Osteoblast (primary cell): ENCODE measurements around the gene FAM219B. TPM values are rescaled to one million over a fixed set of nuclear protein-coding genes. Genes with fewer than 3 reads are reported as not detected.

ENCODE experiments used
- DNase-seq: peaks from one replicate; pipeline ENCODE4 v3.0.0; 2011; ENCODE audit warnings: low spot score, mixed read lengths; ENCODE audit not compliant: insufficient read length; ENCODE audit errors: missing footprints
- H2AFZ ChIP-seq: 2 replicates; pipeline ENCODE4 v1.6.0; 2011; ENCODE audit warnings: mild to moderate bottlenecking, low read length
- H3K27ac ChIP-seq: 2 replicates; pipeline ENCODE4 v1.5.1; 2011; ENCODE audit warnings: mild to moderate bottlenecking, low read depth, low read length, moderate library complexity
- H3K27me3 ChIP-seq: 2 replicates; pipeline ENCODE4 v1.6.0; 2012; ENCODE audit warnings: mild to moderate bottlenecking, control low read depth, inconsistent platforms, low read length, moderate library complexity; ENCODE audit not compliant: insufficient read depth
- H3K36me3 ChIP-seq: 2 replicates; pipeline ENCODE4 v1.5.1; 2011; ENCODE audit warnings: mild to moderate bottlenecking, low read length, control low read depth, moderate library complexity; ENCODE audit not compliant: insufficient read depth
- H3K4me1 ChIP-seq: 2 replicates; pipeline ENCODE4 v1.5.1; 2011; ENCODE audit warnings: mild to moderate bottlenecking, low read length, control low read depth, moderate library complexity; ENCODE audit not compliant: insufficient read depth
- H3K4me2 ChIP-seq: 2 replicates; pipeline ENCODE4 v1.6.0; 2011; ENCODE audit warnings: mild to moderate bottlenecking, low read length; ENCODE audit not compliant: insufficient read depth
- H3K4me3 ChIP-seq: fragments of 200-600 bp; sonication (generic); 3 replicates; pipeline ENCODE4 v1.5.1; 2012; ENCODE audit warnings: mild to moderate bottlenecking, low read length, inconsistent platforms; ENCODE audit not compliant: insufficient read depth
- H3K79me2 ChIP-seq: 2 replicates; pipeline ENCODE4 v1.6.0; 2012; ENCODE audit warnings: mild to moderate bottlenecking, low read length, control low read depth, inconsistent platforms; ENCODE audit not compliant: insufficient read depth
- H3K9me3 ChIP-seq: 2 replicates; pipeline ENCODE4 v1.5.1; 2011; ENCODE audit warnings: low read depth, low read length, control low read depth
- H4K20me1 ChIP-seq: 2 replicates; pipeline ENCODE4 v1.6.0; 2012; ENCODE audit warnings: mild to moderate bottlenecking, low read length, control low read depth; ENCODE audit not compliant: insufficient read depth
- CTCF ChIP-seq: IDR thresholded peaks from 2 replicates; pipeline ENCODE4 v1.5.1; 2011; ENCODE audit warnings: mild to moderate bottlenecking, low read depth, low read length, moderate library complexity; ENCODE audit errors: extremely low read depth
- total RNA-seq: library from RNA; depleted of rRNA; stranded (reverse); fragments of >200 nt; gene quantifications from 2 replicates; pipeline ENCODE4 v1.2.3, GENCODE V29; 2012

The FAM219B gene
- total RNA-seq, 1 donor: 36.6 TPM

- Histone ChIP-seq H3K4me1 (peaks cover 24% of the 10 kb centered on the region), H2AFZ (no peak overlapping the region), H3K4me3 (no peak overlapping the region), H3K9me3 (no peaks in the 10 kb centered on the region), H3K27ac (no peak overlapping the region), H3K36me3 (peaks cover 5% of the 10 kb centered on the region), H3K27me3 (no peaks in the 10 kb centered on the region), H3K79me2 (peaks cover 83% of the 10 kb centered on the region), H4K20me1 (peaks cover 66% of the 10 kb centered on the region), H3K4me2 (no peak overlapping the region)
- no peak for TF ChIP-seq CTCF
- DNase-seq: no peak
Observed at GRCh38 chr15:74867466-74868038, 39.1 kb downstream of the FAM219B start.

- H3K79me2 ChIP-seq: peaks cover 80% of the 10 kb centered on the region
- peak overlapping the region; percentile 53 for H3K27ac ChIP-seq
- H4K20me1 ChIP-seq: peaks cover 60% of the 10 kb centered on the region
- peak; percentile 94 for DNase-seq
- no peak overlapping the region for H3K4me3 ChIP-seq
- no peak for TF ChIP-seq CTCF
- no peaks in the 10 kb centered on the region for H3K9me3 ChIP-seq
- H3K27me3 ChIP-seq: no peaks in the 10 kb centered on the region
- H3K4me1 ChIP-seq: peaks cover 20% of the 10 kb centered on the region
- peaks cover 5% of the 10 kb centered on the region for H3K36me3 ChIP-seq
- H3K4me2 ChIP-seq: peak overlapping the region; percentile 7
- no peak overlapping the region for H2AFZ ChIP-seq
Observed at GRCh38 chr15:74866090-74866489, 40.6 kb downstream of the FAM219B start.

DNA sequence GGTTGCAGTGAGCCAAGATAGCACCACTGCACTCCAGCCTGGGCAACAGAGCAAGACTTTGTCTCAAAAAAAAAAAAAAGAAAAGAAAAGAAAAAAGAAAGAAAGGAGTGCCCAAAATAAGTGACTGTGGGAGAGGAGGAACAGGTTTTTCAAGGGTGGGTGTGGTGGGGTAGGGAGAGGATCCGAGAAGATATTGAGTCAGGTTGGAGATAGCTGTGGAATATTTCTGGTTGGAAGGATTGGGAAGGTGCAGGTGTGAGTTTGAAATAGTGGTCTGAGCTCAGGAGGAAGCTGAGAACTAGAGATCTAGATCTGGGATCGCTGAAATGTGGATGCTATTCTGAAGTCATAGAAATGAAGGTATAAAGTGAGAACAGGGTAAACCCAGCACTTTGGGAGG is 41.3 kb downstream of the FAM219B start:
- H4K20me1 ChIP-seq: peaks cover 55% of the 10 kb centered on the region

DNA sequence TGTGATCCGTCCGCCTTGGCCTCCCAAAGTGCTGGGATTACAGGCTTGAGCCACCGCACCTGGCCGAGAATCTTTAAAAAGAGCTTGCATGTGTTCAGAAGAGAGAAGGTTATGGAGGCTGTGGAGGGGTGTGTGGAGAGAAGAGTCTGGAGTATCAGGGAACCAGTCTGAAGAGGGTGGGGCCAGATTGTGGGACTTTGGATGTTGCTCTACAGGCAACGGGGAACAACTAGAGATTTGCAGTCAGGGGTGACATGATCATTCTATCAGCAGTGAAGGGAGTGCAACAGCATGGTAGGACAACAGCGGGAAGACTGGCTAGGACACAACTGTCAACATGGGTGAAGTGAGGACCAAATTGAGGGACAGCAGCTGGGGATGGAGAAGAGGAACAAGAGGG is 42.4 kb downstream of the FAM219B start:
- no peak for TF ChIP-seq CTCF
- Histone ChIP-seq H3K4me3 (no peak overlapping the region), H3K9me3 (no peaks in the 10 kb centered on the region), H2AFZ (no peak overlapping the region), H3K36me3 (peaks cover 5% of the 10 kb centered on the region), H3K4me2 (no peak overlapping the region), H3K4me1 (peaks cover 20% of the 10 kb centered on the region), H3K27me3 (no peaks in the 10 kb centered on the region), H3K27ac (no peak overlapping the region), H4K20me1 (peaks cover 50% of the 10 kb centered on the region), H3K79me2 (peaks cover 68% of the 10 kb centered on the region)
- DNase-seq: no peak

More for the DNA sequence above, 41.3 kb downstream of the FAM219B start:
- no peak overlapping the region for H2AFZ ChIP-seq
- DNase-seq: no peak
- no peaks in the 10 kb centered on the region for H3K9me3 ChIP-seq
- no peak for TF ChIP-seq CTCF
- H3K27me3 ChIP-seq: no peaks in the 10 kb centered on the region
- no peak overlapping the region for H3K4me3 ChIP-seq
- H3K27ac ChIP-seq: no peak overlapping the region
- peaks cover 73% of the 10 kb centered on the region for H3K79me2 ChIP-seq
- peaks cover 5% of the 10 kb centered on the region for H3K36me3 ChIP-seq
- no peak overlapping the region for H3K4me2 ChIP-seq
- H3K4me1 ChIP-seq: peaks cover 20% of the 10 kb centered on the region
